NCI-H146 (cell line): Measurements from ENCODE around the gene LIMD2.

Source experiments
- DNase-seq: peaks from one replicate; lab custom pipeline; 2025; lab: John Stamatoyannopoulos, UW

LIMD2 gene

DNA sequence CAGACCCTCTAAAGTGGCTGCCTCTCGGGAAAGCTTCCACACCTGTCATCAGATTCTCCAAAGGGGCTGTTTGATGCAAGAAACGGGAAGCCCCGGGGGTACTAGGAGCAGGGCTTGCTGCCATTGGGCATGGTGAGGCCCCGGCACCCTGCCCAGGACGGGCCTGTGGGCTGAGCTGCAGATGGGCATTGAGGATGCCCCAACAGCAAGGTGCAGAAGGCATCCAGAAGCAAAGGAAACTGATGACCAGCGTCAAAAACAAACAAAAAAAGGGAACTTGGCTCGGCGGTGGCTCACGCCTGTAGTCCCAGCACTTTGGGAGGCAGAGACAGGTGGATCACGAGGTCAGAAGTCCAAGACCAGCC is 1.5 kb upstream of the LIMD2 start:
- no peak for DNase-seq

DNA sequence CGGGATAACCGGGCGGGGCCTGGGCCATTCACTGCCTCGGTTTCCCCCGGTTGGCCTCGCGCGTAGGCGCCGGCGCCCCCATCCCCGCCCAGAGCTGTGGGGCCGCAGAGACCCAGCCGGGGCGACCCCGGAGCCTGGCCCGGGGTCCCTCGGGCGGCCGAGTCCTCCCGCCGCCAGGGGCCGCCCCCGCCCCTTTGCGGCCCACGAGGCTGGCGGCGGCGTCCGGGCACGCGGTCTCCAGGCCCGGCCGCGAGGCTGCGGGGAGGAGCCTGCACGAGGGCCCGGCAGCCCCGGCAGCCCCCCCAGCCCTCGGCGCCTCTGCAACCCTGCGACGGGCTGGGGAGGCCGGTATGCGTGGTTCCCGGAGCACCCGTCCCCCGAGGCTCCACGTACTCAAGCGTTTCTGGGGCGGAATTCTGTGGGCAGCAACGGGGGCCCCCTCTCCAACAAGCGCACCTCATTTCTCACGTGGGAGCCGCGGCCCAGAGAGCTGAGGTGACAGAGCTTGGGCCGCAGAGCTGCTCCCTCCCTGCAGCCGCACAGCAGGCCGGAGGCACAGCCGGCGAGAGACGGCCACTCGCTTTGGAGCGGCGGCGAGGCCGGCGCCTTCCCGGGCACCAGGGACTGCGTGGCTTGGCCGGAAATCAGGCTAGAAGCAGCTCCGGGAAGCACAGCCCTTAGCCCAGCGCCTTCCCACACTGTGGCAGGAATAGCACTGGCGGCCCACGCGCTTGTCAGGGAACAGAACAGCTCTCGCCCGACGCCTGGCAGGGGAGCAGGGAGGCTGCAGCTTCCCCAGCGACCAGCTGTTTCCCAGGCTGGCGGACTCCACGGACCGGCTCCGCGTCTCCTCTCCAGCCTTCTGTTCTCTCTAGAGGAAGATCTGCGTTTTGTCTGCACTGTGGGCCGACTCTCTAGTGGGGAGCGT is 867 bp upstream of the LIMD2 start:
- peak; percentile 63 for DNase-seq

DNA sequence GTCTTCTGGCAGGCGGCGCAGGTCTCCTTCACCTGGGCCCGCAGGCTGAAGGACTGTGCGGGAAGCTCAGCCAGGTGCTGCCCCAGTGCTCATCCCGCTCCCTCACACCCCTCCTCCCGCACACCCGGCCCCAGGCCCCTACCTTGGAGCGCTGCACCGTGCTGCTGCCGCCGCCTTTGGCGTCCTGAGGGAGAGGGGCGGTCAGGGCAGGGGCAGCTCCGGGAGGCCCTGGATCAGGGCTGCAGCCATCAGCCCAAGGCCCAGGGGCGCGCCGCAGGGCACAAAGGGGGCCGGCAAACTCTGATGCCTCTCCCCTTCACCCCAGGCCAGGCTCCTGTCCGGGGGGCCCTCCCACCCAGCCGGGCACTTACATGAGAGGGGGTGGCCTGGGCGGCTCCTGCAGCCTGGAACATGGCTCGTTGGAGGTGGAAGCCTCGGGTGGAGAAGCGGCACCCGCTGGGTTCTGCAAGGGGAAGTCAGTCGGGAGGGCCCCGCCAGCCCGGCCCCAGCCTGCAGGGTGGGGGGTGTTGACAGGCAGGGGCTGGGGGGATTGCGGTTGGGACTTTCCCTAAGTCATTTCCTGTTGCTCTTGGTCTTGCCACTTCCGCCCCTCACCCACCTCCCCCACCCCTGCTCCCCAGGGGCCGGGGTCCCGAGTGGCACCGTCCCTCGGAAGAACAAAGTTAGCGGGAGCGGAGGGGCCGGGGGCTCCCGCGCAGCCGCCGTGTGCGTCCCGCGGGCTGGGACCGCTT is 863 bp downstream of the LIMD2 start:
- no peak for DNase-seq

DNA sequence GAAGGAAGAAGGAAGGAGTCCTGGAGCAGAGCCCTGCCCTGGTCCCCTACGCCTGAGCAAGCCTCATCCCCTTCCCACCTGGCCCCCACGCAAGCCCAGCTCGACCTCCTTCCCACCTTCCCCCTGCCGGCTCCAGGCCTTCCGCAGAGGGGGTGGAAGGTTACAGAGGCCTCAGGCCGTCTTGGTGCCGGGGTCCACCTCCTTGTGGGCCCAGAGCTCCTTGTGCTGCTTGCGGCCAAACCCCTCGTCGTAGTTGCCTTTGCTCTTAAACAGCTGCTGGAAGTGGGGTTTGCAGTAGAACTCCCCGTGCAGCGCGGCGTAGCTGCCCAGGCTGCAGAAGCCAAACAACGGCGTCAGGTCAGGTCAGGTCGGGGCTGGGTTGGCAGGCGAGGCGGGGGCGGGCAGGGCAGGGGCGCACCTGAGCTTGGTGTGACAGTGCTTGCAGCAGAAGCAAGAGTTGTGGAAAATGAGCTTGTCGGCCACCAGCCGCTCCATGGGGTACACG is 1.5 kb downstream of the LIMD2 start:
- DNase-seq, result no peak

DNA sequence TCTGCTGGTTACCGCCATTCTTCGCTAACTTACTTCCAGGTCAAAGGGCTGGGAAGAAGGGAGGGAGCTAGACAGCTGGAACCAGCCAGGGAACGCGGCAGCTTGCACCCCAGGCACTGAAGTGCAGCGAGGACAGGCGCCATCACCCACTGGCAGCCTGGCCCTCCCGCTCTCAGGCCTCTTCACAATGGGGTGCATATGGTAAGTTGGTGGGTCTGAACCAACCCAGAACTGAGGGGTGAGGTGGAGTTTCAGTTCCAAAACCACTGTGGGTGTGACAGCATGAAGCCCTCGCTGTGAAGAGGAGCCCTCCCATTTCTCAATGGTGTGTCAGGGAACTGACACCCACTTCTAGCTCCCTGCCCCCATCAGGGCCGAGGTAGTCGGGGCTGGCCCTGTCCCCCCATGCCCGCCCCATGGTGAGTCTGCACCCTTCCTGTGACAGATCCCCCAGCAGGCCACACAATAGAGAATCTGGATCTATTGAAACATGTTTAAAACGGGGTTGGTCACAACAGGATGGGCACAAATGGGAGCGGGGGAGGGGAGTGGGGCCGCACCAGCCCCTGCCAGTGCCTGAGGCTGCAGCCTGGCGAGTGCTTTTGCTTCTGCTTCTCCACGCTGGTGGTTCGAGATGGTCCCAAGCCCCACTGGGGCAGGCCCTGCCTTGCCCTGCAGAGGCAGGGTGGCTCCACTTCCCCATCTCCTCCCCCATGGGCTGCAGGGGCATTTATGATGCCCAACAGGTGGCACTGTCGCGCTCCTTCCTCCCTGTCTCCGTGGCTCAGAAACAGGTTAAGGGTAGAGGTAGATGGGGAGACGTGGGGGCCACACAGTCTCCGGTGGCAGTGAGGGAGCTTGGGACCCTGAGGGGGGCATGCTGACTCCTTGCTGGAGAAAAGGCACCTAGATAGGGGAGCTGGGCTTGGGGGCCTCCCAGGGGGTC is 2.3 kb downstream of the LIMD2 start:
- peak; percentile 33 for DNase-seq

DNA sequence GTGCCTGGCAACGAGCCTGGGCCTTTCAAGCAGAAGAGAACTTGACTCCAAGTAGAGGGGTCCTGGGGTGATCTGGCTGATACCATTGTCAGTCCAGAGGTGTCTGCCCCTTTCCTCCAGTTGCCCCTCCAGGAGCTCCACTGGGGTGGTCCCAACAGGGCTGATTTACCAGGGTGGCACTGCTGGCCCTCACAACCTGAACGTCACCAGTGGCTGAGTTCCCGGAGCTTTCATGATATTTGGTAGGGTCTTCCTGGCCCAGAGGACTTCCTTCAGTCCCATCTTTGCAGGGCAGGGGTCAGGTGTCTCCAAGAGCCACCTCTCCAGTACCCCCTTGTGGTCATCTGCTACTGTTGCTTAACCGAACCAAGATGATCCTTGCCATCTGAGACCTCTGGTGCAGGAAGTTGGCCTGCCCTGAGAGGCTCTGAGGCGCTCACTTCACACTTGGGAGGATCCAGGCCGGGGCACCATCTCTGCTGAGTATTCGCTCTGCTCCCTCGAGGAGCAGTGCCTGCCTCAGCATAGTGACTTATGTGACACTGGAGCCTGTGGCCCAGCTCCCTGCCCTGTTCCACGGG is 3.5 kb downstream of the LIMD2 start:
- peak; percentile 37 for DNase-seq

DNA sequence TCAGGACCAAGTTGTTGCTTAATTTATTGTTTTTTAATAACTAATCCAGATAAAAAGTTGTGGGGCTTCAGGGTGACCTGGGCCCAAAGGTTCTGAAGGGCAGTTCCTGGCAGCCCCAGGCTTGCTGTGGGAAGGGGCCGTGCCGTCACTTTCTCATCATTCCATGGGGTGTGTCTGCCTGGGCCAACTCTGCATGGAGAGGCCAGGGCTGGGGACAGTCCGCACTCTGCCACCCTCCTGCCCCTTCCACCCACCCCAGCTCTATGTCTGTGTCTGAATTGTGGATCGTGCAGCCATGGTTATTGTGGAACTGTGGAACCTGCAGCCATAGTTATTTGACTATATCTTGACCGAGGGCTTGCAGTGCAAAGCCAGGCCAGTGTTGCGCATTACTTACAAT is 4.0 kb downstream of the LIMD2 start:
- DNase-seq, result no peak

DNA sequence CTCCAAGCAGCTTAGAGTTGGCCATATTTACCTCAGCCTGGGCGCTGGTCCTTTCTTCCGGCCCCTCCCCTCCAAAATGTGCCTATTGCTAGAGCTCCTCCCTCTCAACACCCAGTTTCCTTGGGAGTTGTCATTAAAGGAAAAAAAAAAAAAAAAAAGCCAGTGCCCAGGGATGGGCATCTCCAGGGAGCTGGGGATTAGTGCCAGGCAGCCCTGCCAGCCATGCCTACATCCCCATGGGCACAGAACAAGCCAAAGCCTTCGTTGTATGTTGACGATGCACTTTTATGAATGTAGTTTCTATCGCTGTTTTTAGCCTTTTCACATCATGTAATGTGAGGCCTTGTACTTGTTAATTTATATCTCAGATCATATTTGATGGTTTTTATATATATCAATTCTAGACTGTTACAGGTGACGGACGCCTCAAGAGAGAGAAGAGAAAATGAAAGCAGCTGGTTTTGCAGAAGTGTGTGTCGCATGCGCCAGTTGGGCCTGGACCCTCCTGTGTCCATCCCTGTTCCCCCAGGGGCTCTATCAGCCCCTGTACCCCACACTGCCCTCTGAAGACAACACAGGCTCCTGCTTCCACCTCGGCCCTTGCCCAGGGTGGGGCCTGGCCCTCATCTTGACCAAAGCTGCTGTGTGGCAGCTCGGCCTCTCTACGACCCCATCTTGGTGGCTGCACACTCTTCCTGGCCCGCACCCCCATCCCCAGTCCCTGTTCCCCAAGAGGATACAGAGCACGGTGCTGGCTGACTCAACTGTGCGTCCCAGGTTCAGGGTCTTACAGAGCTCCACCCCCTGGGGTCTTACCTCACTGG is 4.8 kb downstream of the LIMD2 start:
- DNase-seq, result no peak

DNA sequence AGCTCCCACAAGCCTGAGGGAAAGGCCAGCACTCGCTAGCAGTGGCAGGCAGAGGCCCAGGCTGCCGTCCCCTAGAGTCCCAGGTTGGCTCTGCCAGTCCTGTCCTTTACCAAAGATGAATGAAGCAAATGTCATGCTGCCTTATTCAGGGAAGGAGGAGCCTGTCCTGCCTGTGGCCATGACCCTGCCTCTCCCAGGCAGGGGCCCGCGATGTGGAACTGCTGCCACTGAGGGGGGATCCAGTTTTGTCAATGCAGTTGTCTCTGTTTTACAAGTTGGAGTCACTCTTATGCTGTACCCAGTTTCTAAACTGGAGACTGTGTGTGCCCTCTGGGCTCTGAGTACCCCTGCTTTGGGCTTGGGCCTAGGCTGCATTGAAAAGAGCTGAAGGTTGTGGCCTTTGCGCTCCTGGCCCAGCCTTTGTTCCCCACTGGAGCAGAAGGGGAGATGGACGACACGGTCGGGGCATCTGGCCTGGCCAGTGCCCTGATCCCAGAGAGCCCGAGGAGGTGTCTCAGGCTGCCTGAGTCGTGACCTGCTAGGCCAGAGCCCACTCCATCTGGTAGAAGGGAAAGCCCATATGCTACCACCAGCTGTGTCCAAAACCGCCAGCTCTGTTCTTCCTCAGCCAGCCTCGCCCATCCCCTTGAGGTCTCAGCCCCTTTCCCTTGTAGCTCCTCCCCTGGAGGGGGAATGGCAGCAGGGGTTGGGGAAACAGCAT is 5.5 kb downstream of the LIMD2 start:
- peak; percentile 10 for DNase-seq

DNA sequence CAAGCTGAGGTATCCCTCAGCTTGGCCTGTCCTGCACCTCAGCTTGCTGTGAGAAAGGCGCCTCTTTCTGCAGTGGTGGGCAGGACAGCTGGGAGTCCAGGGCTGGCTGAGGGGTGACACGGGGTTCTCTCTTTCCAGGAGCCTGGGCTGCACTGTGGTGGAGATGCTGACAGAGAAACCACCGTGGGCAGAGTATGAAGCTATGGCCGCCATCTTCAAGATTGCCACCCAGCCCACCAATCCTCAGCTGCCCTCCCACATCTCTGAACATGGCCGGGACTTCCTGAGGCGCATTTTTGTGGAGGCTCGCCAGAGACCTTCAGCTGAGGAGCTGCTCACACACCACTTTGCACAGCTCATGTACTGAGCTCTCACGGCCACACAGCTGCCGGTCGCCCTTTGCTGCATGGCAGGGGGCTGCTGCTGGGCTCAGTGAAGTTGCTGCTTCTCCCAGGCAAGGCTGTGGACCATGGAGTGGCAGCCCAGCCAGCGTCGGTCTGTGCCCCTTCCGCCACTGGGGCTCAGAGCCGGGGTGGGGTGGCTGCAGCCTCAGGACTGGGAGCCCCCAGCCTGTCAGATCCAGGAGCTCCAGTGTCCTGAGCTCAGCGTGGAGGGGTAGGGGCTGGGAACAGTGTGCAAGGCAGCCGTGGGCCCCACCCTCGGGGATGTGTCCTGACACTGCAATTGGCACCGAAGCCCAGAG is 6.4 kb downstream of the LIMD2 start:
- DNase-seq, result no peak

DNA sequence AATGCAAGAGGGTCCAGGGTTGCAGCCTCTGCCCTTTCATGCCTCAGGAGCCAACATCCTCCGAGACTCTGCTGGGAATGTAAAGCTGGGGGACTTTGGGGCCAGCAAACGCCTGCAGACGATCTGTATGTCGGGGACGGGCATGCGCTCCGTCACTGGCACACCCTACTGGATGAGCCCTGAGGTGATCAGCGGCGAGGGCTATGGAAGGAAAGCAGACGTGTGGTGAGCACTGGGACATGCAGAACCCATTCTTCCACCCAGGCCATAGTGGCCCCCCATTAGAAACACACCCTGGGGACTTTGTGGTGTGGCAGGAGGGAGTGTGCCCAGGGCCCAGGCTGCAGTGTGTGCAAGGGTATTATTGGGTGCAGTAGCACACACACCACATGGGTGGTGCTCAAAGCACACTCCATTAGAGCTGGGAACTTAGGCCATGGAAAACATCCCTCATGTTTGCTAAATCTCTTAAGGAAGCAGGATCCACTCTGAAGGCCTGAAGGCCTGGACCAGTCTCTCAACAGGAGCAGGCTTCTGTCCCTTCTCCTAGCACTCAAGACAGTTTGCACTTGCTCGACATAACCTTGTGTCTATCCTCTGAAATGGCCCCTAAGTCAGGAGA is 7.6 kb downstream of the LIMD2 start:
- no peak for DNase-seq

DNA sequence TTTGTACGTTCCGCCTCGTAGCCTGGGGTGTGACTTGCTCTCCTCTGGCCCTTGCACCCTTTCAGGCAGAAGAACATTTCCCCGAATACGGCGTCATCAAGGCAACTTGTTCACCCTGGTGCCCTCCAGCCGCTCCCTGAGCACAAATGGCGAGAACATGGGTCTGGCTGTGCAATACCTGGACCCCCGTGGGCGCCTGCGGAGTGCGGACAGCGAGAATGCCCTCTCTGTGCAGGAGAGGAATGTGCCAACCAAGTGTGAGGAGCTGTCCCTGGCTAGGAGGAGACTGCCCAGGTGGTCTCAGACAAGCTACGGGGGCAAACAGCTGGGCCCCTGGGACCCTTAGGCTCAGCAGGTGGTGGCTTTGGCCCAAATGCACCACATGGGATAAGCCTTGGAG is 10.4 kb downstream of the LIMD2 start:
- no peak for DNase-seq

DNA sequence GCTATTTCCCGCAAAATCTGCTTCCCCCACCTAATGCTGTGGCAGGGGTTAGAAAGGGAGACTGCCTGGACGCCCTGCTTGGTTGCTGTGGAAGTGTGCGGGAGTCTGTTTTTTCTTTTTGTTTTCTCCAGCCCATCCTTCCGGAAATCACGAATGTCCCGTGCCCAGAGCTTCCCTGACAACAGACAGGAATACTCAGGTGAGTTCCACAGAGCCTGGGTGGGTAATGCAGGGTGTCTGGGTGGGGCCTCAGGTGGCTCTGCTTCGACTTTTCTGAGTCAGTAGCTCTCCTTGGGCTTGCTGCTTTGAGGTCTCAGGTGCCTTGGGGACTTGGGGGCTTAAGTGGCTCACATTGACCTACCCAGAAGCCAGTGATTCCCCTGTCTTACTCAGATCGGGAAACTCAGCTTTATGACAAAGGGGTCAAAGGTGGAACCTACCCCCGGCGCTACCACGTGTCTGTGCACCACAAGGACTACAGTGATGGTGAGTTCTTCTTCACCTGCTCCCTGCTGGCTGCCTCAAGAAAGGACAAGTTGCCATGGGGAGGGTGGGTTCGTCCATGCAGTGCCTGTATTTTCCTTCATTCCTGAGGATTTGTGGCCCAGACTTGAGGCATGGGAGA is 11.4 kb downstream of the LIMD2 start:
- no peak for DNase-seq

DNA sequence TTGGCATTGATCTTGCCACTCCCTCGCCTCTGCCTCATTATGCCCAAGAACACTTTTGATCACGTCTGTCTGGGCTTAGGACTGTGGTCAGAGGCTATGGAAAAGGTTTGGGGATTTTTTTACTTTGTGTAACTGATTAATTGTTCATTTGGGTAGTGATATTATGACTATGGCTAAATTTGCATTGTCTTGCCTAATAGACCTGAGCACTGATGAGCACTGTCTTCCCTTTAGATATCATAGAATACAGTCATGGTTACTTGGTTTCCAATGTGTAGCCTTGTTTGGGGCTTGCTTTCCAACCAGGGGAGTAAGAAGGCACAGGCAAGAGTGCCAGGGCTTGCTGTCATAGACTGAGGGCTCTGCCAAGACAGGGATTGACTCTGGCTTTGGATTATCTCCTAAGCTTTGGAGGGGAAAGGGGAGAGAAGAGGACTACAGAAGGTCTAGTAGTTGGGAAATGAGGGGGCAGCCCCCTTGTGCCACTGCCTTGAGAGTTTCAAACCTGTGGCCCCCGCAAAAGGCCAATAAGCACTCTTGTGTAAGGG is 13.7 kb downstream of the LIMD2 start:
- no peak for DNase-seq

DNA sequence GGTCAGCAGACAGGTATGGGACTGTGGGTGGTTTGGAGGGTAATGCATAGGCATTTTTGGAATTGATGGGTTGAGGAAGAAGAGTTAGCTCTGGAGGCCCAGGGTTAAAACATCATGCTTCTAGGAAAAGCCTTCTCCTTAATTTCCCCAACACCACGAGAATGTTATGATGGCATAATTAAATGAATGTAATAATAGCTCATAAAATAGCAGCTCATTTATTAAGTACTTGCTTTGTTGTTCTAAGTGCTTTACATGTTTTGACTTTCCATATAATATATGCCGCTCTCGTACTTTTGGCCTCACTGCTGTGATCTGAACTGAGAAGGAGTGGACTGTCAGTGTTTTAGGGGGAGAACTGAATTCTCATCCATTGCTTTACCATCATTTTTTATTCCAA is 14.3 kb downstream of the LIMD2 start:
- no peak for DNase-seq

DNA sequence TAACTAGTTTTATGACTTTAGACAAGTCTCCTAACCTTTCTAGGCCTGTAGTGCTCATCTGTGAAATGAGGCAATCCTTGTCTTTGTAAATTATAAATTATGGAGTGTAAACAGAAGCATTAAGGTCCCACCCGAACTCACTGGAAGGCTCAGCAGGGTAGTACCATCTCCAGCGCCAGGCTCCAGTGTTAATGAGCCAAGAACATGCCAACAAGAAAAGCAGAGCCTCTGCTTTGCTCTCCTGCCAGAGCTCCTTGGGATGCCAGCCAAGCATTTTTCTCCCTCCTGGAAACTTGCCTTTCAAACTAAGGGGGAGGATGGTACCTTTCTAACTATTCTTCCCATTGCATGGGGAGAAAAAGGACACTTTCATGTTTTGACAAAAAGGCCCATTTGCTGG is 14.9 kb downstream of the LIMD2 start:
- DNase-seq, result no peak

DNA sequence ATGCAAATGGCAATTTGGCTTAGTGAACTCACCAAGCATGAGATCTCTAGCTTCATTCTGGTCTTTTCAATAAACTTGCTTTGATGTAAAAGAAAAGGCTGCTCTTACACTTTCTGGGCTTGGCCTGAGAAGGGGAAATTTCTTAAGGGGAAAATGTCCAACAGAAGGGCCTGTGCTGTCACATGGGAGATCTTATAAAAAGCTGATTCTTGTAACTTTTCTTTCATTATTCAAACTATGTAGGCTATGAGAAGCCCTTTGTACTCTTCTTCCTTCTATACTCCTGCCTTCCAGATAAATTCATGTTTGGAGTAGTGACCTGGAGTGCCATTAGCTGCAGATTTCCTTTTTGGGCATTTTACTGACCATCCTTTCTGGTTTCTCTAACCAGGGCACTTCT is 16.9 kb downstream of the LIMD2 start:
- no peak for DNase-seq

DNA sequence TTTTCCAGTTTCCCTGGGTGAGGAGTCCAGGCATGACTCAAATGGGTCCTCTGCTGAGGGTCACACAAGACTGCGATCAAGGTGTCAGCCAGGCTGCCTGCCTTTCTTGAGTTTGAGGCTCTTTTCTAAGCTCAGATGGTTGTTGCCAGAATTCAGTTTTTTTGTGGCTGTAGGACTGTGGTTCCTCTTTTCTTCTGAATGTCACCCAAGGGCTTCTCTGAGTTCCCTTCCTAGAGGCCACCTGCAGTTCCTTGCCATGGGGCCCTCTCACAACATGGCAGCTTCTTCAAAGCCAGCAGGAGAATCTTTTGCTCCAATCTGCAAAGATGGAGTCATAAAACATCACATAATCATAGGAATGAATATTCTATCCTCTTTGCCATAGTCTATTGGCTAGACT is 17.5 kb downstream of the LIMD2 start:
- DNase-seq, result no peak
